OCI-LY7 (cell line): Measurements from ENCODE around the gene SCT. TPM values are rescaled to one million over a fixed set of nuclear protein-coding genes. Genes with fewer than 3 reads are reported as not detected.

Experiments
- BruUV-seq: library from RNA; stranded (reverse); fragments of 400-500 nt; replicated peaks from 2 replicates; lab custom pipeline; 2021; lab: Mats Ljungman, UMichigan
- CTCF ChIA-PET: fragments of 300-600 bp; sonication (Branson Sonifier 250); formaldehyde crosslinking; loops from one replicate; lab custom pipeline; 2022; ENCODE audit warnings: antibody characterized with exemption; ENCODE audit not compliant: unreplicated experiment; lab: Charles Lee
- POLR2A ChIA-PET: fragments of 300-600 bp; sonication (Branson Sonifier 250); formaldehyde crosslinking; loops from one replicate; lab custom pipeline; 2022; ENCODE audit warnings: antibody characterized with exemption; lab: Charles Lee
- DNase-seq: peaks from one replicate; pipeline ENCODE4 v3.0.0-alpha.2; 2015; ENCODE audit warnings: low spot score
- H2AFZ ChIP-seq: fragments of 200-600 bp; sonication (generic), shearing (Covaris generic); 2 replicates; pipeline ENCODE4 v1.6.1; 2014; ENCODE audit warnings: mild to moderate bottlenecking, antibody characterized with exemption, low read length, moderate library complexity
- H3K27ac ChIP-seq: fragments of 200-600 bp; sonication (generic); 2 replicates; pipeline ENCODE4 v1.5.1; 2014; ENCODE audit warnings: mixed run types, low read depth, mild to moderate bottlenecking, moderate library complexity, low read length, inconsistent platforms; ENCODE audit not compliant: poor library complexity, severe bottlenecking
- H3K36me3 ChIP-seq: fragments of 200-600 bp; sonication (generic); 2 replicates; pipeline ENCODE4 v1.6.1; 2014; ENCODE audit warnings: mild to moderate bottlenecking, antibody characterized with exemption, low read length, moderate library complexity, mixed read lengths; ENCODE audit not compliant: insufficient read depth
- H3K4me1 ChIP-seq: fragments of 200-600 bp; sonication (generic); 2 replicates; pipeline ENCODE4 v1.5.1; 2014; ENCODE audit warnings: mild to moderate bottlenecking, low read length; ENCODE audit not compliant: insufficient read depth, poor library complexity, severe bottlenecking
- H3K4me2 ChIP-seq: fragments of 200-600 bp; sonication (generic); 2 replicates; pipeline ENCODE4 v1.6.1; 2014; ENCODE audit warnings: mild to moderate bottlenecking, low read length
- H3K4me3 ChIP-seq: fragments of 200-600 bp; sonication (generic); 2 replicates; pipeline ENCODE4 v1.5.1; 2014; ENCODE audit warnings: mild to moderate bottlenecking, low read depth, low read length; ENCODE audit not compliant: poor library complexity, severe bottlenecking
- H3K79me2 ChIP-seq: fragments of 200-600 bp; sonication (generic); 2 replicates; pipeline ENCODE4 v1.6.1; 2016; ENCODE audit warnings: low read depth, mild to moderate bottlenecking, low read length, moderate library complexity, mixed read lengths; ENCODE audit not compliant: insufficient read depth
- H3K9me2 ChIP-seq: fragments of 200-600 bp; sonication (generic); 2 replicates; pipeline ENCODE4 v1.6.1; 2016; ENCODE audit warnings: mild to moderate bottlenecking, low read length, mixed read lengths; ENCODE audit not compliant: insufficient read depth
- H3K9me3 ChIP-seq: fragments of 200-600 bp; sonication (generic); 2 replicates; pipeline ENCODE4 v1.6.1; 2014; ENCODE audit warnings: mild to moderate bottlenecking, mixed run types, low read length, mixed read lengths
- H4K20me1 ChIP-seq: fragments of 200-600 bp; sonication (generic); 2 replicates; pipeline ENCODE4 v1.6.1; 2014; ENCODE audit warnings: mild to moderate bottlenecking, antibody characterized with exemption, low read length, moderate library complexity, mixed read lengths; ENCODE audit not compliant: insufficient read depth
- CTCF ChIP-seq: fragments of 200-600 bp; sonication (generic); conservative IDR thresholded peaks from 2 replicates; pipeline ENCODE4 v1.5.1; 2014; ENCODE audit warnings: mild to moderate bottlenecking, antibody characterized with exemption, low read length, moderate library complexity, mixed read lengths
- EZH2phosphoT487 ChIP-seq: fragments of 200-600 bp; sonication (generic); IDR thresholded peaks from 2 replicates; pipeline ENCODE4 v1.6.1; 2018; ENCODE audit warnings: low read depth, borderline replicate concordance, mild to moderate bottlenecking, mixed run types, antibody characterized with exemption, low read length, moderate library complexity, mixed read lengths
- intact Hi-C: fragments of 100-400 bp; cut with micrococcal nuclease; formaldehyde crosslinking; loops from one replicate; pipeline ENCODE4 v1.10.0; 2022; ENCODE audit not compliant: unreplicated experiment
- total RNA-seq, 2 experiments: library from RNA; depleted of rRNA in 1 of 2; stranded (reverse); fragments of >200 nt in 1 of 2; shearing (Covaris generic) in 1 of 2; gene quantifications; 2 replicates each; pipeline ENCODE4 v1.2.3, GENCODE V29; 2014 to 2022

The SCT gene
- total RNA-seq, 2 experiments from 2014 or later, result not detected

DNA sequence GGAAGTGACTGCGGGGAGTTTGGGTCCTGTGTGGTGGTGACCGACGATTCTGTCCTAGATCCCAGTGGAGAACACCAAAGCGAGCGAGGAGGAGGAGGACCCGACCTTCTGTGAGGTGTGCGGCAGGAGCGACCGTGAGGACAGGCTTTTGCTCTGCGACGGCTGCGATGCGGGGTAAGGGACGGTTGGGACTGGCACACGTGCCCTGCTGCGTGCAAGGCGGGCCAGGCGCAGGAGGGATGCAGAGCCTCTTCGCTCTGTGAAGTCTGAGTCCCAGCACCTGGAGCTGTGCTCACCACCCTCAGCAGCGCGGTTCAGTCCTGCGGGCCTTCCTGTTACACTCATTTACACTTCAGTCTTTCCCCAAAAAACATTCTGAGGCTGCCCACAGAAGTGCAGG, 34.5 kb downstream of the SCT start:
- BruUV-seq, result no TSS peak
- no peaks in the 10 kb centered on the region for H3K9me2 ChIP-seq
- no peaks in the 10 kb centered on the region for H3K9me3 ChIP-seq
- ChIA-PET POLR2A (no interaction called here), CTCF (no interaction called here)
- TF ChIP-seq CTCF (no peak), EZH2phosphoT487 (no peak)
- no peaks in the 10 kb centered on the region for H3K4me1 ChIP-seq
- H3K4me3 ChIP-seq, result no peak overlapping the region
- H4K20me1 ChIP-seq, result no peaks in the 10 kb centered on the region
- peaks cover 94% of the 10 kb centered on the region for H3K36me3 ChIP-seq
- intact Hi-C loops, result no loop called here
- DNase-seq, result no peak
- no peak overlapping the region for H3K4me2 ChIP-seq
- H3K27ac ChIP-seq, result no peak overlapping the region
- H2AFZ ChIP-seq, result no peak overlapping the region
- no peaks in the 10 kb centered on the region for H3K79me2 ChIP-seq

DNA sequence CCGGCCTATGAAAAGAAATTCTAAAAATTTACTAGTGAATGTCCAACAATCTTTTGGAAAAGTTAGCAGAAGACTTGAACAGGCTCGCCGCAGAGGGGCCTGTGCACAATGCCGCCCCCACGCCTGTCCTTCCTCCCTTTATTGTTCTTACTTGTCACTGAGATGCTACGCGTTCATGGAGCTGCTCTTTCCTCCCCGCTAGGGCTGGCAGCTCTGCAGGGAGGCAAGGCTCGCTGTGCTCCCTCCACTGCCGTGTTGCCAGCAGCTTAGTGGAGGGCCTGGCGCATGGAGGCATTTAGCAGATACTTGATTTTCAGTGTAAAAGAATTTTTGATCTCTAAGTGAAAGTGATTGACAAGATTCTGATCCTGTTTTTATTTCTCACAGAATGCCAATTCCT, 36.0 kb downstream of the SCT start:
- CTCF ChIA-PET, result interaction anchor here (0.6 kb wide), 1 partner anchor 135 kb away, joined by 3 read pairs; no protein-coding TSS in a partner anchor
- BruUV-seq, result no TSS peak

More for the DNA sequence above, 36.0 kb downstream of the SCT start:
- Histone ChIP-seq H4K20me1 (no peaks in the 10 kb centered on the region), H3K79me2 (no peaks in the 10 kb centered on the region), H3K36me3 (peaks cover 94% of the 10 kb centered on the region), H3K27ac (no peak overlapping the region), H3K9me3 (no peaks in the 10 kb centered on the region), H3K4me2 (no peak overlapping the region), H2AFZ (no peak overlapping the region), H3K4me3 (no peak overlapping the region), H3K4me1 (no peaks in the 10 kb centered on the region), H3K9me2 (no peaks in the 10 kb centered on the region)
- TF ChIP-seq CTCF (no peak), EZH2phosphoT487 (no peak)
- DNase-seq, result no peak
- POLR2A ChIA-PET, result interaction anchor here (0.7 kb wide), 2 partner anchors 12 to 19 kb away, joined by 5 to 6 read pairs; no protein-coding TSS in a partner anchor
- intact Hi-C loops, result no loop called here
